ENCODE measurements around the gene AIM2. TPM values are rescaled to one million over a fixed set of nuclear protein-coding genes. Genes with fewer than 3 reads are reported as not detected.
"Not testable (repeated sequence)": the region's sequence is repeated elsewhere in the genome, so short reads cannot be mapped to it uniquely, and the experiment has no call there.

AIM2 gene, protein sequence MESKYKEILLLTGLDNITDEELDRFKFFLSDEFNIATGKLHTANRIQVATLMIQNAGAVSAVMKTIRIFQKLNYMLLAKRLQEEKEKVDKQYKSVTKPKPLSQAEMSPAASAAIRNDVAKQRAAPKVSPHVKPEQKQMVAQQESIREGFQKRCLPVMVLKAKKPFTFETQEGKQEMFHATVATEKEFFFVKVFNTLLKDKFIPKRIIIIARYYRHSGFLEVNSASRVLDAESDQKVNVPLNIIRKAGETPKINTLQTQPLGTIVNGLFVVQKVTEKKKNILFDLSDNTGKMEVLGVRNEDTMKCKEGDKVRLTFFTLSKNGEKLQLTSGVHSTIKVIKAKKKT
- total RNA-seq = 0.74 TPM
- long read RNA-seq = 0 reads

DNA sequence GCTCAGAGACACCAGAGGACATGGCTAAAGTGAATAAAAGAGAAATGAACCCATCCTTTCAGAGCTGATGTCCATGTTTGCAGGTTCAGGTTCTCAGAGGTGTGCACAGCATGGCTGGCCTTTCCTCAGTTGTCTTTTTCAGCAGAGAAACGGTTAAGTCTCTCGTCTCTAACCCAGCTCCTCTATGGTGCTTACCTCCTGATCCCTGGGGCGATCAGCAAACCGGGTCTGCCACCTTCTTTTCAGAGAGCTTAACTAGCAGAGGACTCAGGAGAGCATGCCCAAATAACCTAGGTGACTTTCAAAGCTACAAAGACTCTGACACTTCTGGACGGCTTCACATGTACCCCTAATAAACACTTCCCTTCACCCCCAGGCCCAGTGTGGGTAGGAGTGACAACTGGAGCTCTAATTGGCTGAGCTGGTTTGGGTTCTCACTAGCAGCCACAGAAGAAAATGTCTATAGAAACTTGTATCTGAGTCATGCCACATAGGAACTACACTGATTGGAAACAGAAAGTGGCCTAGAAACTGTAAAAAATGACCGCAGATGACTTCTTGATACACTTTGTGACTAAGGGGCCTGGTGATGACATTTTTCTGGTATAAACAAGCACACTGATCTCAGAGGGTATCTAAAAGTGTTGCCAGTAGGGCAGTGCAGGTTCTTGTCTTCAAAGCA is at the start of gene AIM2:
TSS of gene AIM2 (minus strand) at position 329 of the 682 bp plus-strand sequence. CDS start 3,267 bp downstream, outside the sequence.
- no peak for DNase-seq (ENCODE audit: low spot score)

DNA sequence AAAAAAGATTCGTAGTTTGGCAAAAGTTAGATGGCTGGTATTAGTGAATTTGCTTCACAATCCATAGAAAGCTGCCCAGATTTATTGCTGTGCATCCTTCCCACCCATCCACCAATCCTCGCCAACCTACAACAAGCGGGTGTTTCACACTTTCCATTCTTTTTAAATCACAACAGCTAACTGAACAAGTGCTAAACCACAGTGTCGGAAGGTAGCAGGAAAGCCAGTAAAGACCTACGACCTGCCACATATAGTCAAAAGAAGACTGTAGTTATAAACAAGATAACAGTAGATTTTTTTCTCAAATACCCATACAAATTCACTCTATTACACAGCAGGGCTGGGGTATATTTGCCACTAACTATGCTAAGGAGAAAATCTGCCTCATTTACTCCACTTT is 47.0 kb upstream of the AIM2 start:
- DNase-seq (ENCODE audit: low spot score) = no peak

DNA sequence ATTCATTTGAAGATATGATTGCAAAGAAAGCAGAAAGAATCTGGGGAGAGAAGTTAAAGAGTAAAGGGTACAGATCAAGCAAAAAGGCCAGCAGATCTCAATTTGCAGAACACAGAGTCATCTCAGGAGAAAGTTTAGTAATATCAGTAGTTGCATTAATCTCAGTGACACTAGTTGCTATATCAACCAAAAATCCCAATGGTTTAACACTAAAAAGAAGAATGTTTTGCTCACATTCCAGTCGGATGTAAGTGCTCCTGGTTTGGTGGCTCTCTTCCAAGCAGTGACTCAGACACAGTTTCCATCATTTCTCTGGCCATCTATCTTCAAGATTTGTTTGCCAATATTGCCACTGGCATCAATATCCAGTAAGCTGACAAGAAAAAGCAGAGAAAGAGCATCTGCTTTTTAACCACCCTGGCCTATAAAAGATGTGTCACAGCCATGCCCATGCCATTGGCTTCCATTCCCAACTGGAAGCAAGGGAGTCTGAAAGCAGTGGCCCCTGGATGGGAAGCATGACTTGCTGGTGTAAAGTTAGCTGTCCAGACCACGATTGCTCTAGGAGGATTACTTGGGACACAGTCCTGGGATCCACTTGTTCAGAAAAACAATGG is 45.5 kb upstream of the AIM2 start:
- no peak for DNase-seq (ENCODE audit: low spot score)

DNA sequence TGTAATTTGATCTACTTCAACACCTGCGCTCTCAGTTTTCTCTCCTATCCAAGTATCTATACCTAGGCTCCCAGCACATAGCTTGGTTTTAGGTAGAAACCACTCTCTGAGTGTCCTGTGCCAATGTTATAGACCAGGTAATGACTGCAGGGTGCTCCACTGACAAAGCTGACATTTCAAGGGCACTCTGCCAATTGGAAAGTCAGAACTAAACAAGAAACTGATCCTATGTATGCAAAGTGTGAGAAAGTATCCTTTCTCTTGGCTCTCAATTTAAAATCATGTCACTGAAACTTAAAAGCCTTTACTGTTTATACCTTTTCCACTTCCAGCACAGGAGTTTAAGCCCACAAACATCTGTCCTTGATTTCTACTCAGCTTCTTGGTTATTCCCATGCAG is 45.0 kb upstream of the AIM2 start:
- no peak for DNase-seq (ENCODE audit: low spot score)

DNA sequence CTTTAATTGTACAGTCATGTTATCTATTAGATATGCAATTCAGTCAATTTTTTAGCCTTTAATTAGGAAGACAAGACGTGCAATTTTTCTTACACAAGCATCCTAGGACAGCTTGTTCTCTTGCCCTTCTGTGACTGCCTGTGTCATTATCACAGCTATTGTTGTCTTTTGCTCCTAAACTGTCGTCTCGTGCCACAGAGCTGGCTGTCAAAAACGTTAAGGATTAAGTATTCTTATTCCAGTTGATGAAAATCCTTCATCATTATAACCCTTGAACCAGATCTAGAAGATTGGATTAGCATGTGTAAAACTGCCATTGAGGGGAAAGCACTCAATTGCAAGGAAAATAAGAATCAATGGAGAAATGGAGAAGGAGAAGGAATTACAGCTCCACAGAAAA is 43.8 kb upstream of the AIM2 start:
- no peak for DNase-seq (ENCODE audit: low spot score)

DNA sequence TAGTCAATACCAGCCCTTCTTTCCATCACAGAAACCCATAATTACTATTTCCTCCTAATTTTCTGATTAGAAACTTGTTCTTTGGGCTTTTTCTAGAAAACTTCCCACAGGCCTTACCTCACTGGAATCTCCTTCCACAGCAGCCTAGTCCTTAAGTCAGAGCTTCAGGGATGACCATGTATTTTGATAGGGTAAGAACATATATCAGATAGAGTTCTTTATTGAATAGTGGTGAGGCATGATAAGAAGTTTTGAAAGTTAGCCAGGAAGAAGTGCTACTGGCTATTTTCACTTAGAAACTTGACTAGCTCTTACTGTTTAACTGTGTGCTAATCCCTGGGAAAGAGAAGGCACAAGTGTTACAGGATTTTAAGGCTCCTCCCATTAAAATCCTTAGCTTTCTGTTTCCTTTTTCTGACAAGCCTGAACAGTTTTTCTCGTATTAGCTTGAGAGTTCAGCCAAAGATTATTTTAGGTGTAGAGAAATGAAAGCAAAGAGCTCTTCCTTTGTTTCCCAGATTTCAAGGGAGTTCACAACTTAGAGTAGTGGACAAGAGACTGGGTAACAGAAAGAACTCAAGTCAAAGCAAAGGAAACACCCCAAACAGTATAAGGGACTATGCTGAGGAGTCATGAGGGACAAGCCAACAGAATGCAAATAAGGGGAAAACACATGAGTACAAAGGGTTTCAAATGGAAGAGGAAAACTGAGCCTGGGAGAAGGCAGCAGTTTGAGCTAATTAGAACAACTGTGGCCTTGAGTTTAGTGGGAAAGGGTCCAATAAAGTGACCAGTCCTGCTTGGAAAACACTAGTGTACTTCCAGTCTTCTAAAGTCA is 37.2 kb upstream of the AIM2 start:
- no peak for DNase-seq (ENCODE audit: low spot score)

DNA sequence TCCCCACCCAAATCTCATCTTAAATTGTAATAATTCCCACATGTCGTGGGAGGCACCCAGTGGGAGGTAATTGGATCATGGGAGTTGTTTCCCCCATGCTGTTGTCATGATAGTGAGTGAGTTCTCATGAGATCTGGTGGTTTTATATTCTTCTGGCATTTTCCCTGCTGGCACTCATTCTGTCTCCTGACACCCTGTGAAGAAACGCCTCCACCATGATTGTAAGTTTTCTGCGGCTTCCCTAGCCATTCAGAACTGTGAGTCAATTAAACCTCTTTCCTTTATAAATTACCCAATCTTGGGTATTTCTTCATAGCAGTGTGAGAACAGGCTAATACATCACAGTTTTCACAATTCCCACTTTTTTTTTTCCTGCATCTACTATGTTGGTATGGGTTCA is 26.5 kb upstream of the AIM2 start:
- DNase-seq (ENCODE audit: low spot score) = not testable (repeated sequence)

DNA sequence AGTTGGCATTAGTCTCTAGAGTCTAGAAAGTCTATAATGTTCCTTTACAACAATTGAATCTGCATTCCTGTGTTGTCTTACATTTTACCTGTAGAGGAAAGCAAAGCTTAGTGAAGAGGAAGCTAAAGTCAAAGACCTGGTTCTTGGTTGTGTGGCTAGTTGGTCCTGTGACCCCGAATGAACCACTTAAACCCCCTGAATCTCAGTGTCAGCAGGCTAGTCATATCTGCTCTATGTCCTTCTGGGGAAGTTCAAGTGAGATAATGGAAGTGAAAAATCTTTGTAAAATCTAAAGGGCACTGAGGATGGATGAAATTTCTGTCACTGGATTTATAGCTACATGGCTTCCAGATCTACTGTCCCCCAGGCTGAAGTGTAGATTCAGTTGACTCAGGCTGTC is 24.0 kb upstream of the AIM2 start:
- no peak for DNase-seq (ENCODE audit: low spot score)

DNA sequence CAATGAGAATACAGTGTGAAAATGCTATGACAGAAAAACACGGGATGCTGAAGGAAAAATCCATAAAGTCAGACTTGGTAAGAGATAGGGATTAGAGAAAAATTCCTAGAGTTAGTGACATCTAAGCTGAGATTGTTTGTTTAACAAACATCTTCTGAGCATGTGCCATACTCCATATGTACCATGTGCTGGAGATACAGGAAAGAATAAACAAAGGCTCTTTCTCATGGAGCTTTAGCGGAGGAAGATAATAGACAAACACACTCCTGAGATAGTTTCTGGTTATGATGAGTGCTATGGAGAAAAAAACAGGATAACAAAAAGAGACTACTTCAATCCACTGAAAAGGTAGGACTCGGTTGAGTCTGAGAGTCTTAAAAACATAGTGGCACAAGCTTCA is 22.0 kb upstream of the AIM2 start:
- no peak for DNase-seq (ENCODE audit: low spot score)

DNA sequence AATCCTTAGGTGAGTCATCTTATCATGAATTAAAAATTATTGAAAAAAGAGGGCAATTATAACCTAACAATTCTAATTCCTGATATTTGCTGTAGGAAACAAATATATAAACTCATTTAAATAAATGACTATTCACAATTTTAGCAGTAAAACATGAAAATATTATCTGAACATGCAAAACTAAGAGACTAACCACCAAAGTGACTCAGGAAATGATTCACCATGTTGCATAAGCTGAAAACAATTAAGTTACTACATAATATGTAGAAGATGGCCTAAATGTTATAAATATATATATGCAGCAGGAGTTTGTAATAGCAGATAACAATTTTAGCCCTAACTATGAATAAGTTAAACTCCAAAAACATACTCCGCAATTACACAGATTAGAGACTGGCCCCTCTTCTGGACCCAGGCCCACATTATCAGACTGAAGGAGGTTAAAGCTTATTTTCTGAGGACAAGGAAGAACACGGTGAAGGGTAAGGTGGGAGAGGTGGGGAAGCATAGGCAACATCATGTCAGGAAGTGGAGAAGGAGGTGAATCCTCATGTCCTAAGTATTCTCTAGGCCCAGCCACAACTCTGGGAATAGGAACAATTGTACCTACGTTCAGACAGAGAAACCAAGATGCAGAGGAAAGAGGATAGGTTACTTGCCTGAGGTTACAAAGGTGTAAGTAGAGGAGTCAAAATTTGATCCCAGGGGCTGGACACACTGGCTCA is 15.6 kb upstream of the AIM2 start:
- DNase-seq (ENCODE audit: low spot score) = no peak

DNA sequence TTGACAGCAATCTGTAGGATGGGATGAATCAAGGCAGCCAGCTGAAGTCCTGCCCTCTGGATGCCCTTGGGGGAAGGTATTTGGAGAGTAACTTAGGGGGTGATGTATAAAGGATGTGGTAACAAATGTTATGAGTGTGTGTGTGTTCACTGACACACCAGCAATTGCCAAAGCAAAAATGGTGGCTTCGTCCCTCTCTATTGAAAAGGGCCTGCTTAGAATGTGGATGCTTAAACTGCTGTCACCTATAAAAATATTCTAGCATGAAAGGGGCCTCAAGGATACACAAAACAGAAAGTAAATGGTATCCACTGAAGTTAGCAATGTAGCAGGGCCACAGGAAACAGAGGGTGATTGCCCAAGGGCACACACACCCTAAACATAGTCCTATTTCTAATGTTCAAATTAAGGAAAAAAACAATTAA is 15.1 kb upstream of the AIM2 start:
- no peak for DNase-seq (ENCODE audit: low spot score)

DNA sequence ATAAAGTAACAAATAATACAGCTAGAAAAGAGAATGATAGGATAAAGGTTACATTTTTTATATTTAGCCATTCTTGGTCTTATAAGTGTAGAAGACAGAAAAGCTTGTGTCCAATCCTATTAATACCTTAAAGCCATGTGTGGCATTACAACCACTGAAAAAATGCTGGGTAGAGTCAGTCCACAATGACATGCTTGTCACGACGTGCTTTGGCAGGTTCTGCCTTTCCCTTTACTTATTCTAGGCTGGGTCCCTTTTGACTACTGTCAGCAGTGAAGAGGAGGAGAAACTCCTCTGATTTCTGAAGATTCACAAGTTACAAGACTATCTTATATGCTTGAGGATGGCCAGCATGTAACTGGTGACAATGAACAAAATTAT is 14.6 kb upstream of the AIM2 start:
- DNase-seq (ENCODE audit: low spot score) = no peak

DNA sequence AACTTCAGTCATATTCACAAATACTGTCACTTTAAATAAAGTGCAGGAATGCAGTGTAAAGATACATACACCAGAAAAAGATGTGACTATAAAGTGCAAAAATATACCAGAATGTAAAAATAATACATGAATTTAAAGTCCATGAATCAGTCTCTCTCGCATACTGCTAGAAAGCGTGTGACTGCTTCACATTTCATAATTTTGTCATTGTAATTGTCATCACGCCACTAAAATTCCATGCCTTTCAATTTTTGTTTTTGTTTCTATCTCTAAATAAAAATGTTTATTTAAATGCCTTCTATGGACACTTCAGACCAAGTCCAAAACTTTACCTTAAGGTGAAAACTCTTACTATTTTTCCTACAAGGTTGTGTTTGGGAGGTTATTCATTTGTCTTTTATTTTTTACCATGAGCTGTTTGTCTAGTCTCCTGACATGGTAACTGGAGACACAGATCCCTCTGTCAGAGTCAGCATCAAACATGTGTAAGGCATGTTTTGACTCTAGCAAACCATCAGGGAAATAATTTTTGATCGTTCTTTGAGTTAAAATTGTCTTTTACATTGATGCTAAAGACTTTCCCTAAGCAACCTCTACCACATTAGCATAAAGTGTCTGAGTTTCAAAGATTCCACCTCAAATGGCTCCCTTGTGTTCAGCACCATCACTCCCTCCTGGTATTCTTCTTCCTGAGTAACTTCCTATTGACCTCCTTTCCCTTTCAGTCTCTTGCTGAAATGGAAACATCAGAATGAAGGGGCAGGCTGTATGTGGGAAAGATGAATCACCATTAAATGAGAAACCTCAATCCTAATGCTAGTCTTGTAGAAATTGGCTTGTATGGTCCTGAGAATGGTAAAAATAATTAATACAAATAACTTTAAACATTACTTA is 14.0 kb upstream of the AIM2 start:
- no peak for DNase-seq (ENCODE audit: low spot score)

DNA sequence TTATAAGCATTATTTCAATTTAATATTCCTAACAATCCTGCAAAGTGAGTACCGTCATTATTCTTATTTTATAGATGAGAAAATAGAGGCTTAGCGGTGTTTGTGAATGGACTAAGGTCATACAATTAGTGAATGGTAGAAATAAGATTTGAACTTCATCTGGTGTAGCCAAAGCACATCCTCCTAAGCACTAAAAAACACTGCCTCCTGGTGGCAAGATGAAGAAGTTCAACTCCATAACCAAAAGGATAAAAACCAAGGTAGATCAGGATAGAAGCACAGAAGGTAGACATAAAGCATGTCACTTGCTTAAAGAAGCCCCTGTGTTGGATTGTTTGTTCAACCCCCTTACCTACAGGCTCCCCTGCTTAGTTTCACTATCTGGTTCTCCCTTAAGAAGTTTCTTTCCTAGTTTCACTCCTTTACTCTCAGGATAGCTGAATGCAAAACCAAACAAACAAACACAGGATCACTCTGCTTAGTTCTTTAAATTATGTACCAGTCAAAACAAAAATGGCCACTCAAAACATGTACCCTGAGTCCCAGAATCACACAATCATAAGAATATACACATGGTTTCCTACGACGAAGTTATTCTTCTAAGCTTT is 12.7 kb upstream of the AIM2 start:
- DNase-seq (ENCODE audit: low spot score) = no peak

DNA sequence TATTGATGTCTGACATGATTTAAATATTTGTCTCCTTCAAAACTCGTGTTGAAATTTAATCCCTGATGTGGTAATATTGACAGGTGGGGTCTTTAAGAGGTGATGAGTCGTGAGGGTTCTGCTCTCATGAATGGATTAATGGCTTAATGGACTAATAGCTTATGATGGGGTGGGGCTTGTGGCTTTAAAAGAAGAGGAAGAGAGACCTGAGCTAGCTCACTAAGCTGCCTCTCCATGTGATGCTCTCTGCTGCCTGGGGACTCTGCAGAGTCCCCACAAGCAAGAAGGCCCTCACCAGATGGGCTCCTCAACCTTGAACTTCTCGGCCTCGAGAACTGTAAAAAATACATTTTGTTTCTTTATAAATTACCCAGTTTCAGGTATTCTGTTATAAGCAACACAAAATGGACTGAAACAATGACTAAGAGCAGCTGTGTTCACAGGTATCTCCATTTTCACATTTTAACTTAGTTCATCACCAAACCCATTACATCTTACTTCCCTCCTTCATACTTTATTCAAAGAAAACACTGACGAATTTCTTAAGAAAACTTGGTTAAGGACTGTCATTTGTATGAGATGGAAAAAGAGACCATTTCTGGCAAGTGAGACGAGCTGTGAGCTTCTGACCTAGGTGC is 12.1 kb upstream of the AIM2 start:
- no peak for DNase-seq (ENCODE audit: low spot score)

DNA sequence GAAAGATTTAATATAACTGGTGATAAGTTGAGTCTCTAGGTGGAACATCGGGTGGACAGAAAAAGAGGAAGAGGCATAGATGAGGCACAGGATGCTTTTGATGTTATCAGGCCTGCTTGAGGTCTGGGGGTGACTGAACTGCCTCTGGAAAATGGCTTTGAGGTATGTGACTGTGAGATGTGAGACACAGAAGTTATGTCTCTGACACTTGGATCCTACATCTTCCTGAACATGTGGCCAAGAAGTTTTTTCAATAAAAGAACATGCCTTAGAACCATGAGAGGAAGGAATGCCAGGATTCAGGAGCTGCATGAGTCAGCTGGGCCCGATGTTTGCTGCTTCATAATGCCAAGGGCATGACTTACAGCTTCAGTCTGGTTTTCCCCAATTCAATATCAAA is 11.5 kb upstream of the AIM2 start:
- no peak for DNase-seq (ENCODE audit: low spot score)

DNA sequence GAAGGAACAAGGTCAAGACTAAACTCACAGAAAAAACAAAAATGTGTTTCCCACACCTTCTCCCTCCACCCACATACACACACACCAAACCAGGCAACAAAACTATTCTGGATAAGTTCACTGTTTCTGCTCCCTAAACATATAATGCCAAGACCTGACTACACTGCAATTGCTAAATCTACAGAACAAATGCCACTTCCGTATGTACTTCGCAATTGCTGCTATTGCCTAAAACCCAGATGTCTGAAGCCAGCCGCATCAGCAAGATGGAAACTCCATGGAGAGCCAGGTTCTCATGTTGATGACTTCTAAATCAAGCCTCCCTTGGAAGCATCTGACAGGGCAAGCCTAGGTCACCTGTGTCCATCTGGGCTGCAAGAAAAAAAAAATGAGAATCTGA is 8.3 kb upstream of the AIM2 start:
- no peak for DNase-seq (ENCODE audit: low spot score)

DNA sequence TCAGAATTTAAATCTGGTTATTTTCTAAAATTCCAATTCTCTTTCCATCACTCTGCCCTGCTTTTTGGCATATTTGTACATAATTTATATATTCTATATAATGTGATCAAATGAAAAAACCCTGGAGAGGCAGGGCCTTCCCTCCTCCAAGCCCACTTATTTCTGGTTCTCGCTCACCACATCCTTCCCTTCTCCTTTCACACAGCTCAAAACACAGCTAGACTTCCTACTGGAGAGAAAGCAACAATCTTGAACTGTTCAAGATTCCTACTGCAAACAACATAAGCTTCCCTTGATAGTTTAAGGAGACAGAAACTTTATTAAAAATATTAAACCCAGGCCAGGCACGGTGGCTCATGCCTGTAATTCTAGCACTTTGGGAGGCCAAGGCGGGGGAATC is 7.6 kb upstream of the AIM2 start:
- no peak for DNase-seq (ENCODE audit: low spot score)

DNA sequence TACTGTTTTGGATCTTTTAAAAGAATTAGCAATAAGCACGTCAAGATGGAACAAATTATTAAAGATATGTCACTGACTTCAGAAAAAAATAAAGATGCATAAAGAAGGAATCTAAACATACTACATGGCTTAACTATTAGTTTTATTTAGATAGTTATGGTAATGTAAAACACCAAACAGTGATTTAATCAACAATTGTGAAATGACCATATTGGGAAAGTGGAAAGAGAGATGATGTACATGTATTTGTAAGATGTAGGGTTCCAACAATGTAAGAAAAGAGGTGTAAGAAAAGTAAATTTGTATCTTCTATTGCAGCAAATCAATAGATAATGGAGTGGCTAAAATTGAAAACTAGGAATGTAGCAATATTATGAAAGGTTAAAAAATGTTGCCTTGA is 6.4 kb upstream of the AIM2 start:
- DNase-seq (ENCODE audit: low spot score) = no peak
